Measurements from ENCODE around the gene DTL.

DTL gene

GRCh38 chr1:212133319-212133718, 97.8 kb downstream of the DTL start:
- DNase-seq (ENCODE audit: low read depth in 2 of 2), result no peak
- TF ChIP-seq CTCF (IDR thresholded peaks at IDR 0.05; ENCODE audit: low read depth, low read length), result no peak
- no peak overlapping the region for H3K4me3 ChIP-seq (replicated peaks in 1 of 2; ENCODE audit: low read depth in 2 of 2, low read length in 2 of 2)

GRCh38 chr1:212135166-212135565, 99.6 kb downstream of the DTL start:
- no peak overlapping the region for H3K4me3 ChIP-seq (replicated peaks in 1 of 2; ENCODE audit: low read depth in 2 of 2, low read length in 2 of 2)
- no peak for DNase-seq (ENCODE audit: low read depth in 2 of 2)
- no peak for TF ChIP-seq CTCF (IDR thresholded peaks at IDR 0.05; ENCODE audit: low read depth, low read length)

GRCh38 chr1:212137854-212138253, 102.3 kb downstream of the DTL start:
- no peak overlapping the region for H3K4me3 ChIP-seq (replicated peaks in 1 of 2; ENCODE audit: low read depth in 2 of 2, low read length in 2 of 2)
- no peak for TF ChIP-seq CTCF (IDR thresholded peaks at IDR 0.05; ENCODE audit: low read depth, low read length)
- no peak for DNase-seq (ENCODE audit: low read depth in 2 of 2)

- TF ChIP-seq CTCF (IDR thresholded peaks at IDR 0.05; ENCODE audit: low read depth, low read length), result no peak
- DNase-seq (ENCODE audit: low read depth in 2 of 2), result no peak
- no peak overlapping the region for H3K4me3 ChIP-seq (replicated peaks in 1 of 2; ENCODE audit: low read depth in 2 of 2, low read length in 2 of 2)
Observed at GRCh38 chr1:212138457-212138856, 102.9 kb downstream of the DTL start.

GRCh38 chr1:212139526-212140135, 104.1 kb downstream of the DTL start:
- H3K4me3 ChIP-seq (replicated peaks in 1 of 2; ENCODE audit: low read depth in 2 of 2, low read length in 2 of 2), result no peak overlapping the region
- no peak for DNase-seq (ENCODE audit: low read depth in 2 of 2)
- no peak for TF ChIP-seq CTCF (IDR thresholded peaks at IDR 0.05; ENCODE audit: low read depth, low read length)

- DNase-seq (ENCODE audit: low read depth in 2 of 2), result no peak
- no peak for TF ChIP-seq CTCF (IDR thresholded peaks at IDR 0.05; ENCODE audit: low read depth, low read length)
- H3K4me3 ChIP-seq (replicated peaks in 1 of 2; ENCODE audit: low read depth in 2 of 2, low read length in 2 of 2), result no peak overlapping the region
Observed at GRCh38 chr1:212141404-212141803, 105.9 kb downstream of the DTL start.
